ENCODE results near the gene BICDL2. TPM values are rescaled to one million over a fixed set of nuclear protein-coding genes. Genes with fewer than 3 reads are reported as not detected.

The BICDL2 gene
- total and polyA plus RNA-seq, 2 of the 4 experiments (the other 2 are of a cell fraction), result 0.17 to 0.18 TPM

- no peaks in the 10 kb centered on the region for H3K36me3 ChIP-seq (ENCODE audit: control insufficient read depth, insufficient read depth, low read length)
- H4K20me1 ChIP-seq (ENCODE audit: insufficient read depth, low read length), result no peaks in the 10 kb centered on the region
- no peak overlapping the region for H3K56ac ChIP-seq (ENCODE audit: extremely low read depth, insufficient read depth, low read length)
- dilution Hi-C loops (cut with HindIII; ENCODE audit: low sequenced_read_pairs, unreplicated experiment), result no loop called here
- intact Hi-C loops (cut with micrococcal nuclease), result no loop called here
- TF ChIP-seq, protein P1, sequence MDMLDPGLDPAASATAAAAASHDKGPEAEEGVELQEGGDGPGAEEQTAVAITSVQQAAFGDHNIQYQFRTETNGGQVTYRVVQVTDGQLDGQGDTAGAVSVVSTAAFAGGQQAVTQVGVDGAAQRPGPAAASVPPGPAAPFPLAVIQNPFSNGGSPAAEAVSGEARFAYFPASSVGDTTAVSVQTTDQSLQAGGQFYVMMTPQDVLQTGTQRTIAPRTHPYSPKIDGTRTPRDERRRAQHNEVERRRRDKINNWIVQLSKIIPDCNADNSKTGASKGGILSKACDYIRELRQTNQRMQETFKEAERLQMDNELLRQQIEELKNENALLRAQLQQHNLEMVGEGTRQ (IDR thresholded peaks at IDR 0.05; ENCODE audit: low read depth, low read length), result no peak
- no peak for TF ChIP-seq ELK1 (IDR thresholded peaks at IDR 0.05; ENCODE audit: borderline replicate concordance, low read depth, low read length)
- TF ChIP-seq FOS (IDR thresholded peaks at IDR 0.05; ENCODE audit: low read depth, low read length), result no peak
- TF ChIP-seq NFE2L2 (IDR thresholded peaks at IDR 0.05; ENCODE audit: low read depth, low read length), result no peak
- TF ChIP-seq MAZ (IDR thresholded peaks at IDR 0.05; ENCODE audit: borderline replicate concordance, low read depth, low read length), result no peak
- TF ChIP-seq MXI1 (IDR thresholded peaks at IDR 0.05; ENCODE audit: borderline replicate concordance, low read depth, low read length), result no peak
- no peak for TF ChIP-seq MAFK (IDR thresholded peaks at IDR 0.05; ENCODE audit: low read depth, low read length)
- TF ChIP-seq CTCF (conservative IDR thresholded peaks at IDR 0.05; ENCODE audit: low read depth, low read length), result no peak
- no peak for TF ChIP-seq CEBPB (IDR thresholded peaks at IDR 0.05; ENCODE audit: low read depth, low read length)
- H2AK9ac ChIP-seq (replicated peaks; ENCODE audit: low read depth, low read length, poor library complexity), result no peak overlapping the region
- no peak overlapping the region for H2AFZ ChIP-seq (replicated peaks; ENCODE audit: low read length, poor library complexity)
- no peak for DNase-seq
- H3K14ac ChIP-seq (replicated peaks; ENCODE audit: low read depth, low read length), result no peak overlapping the region
- in situ Hi-C loops (cut with MboI; ENCODE audit: low sequenced_read_pairs), result no loop called here
- no peak overlapping the region for H3K18ac ChIP-seq (ENCODE audit: low read depth, low read length)
- ATAC-seq (ENCODE audit: low read depth), result no peak
- no TSS peak for BruUV-seq (replicated peaks)
- no peak overlapping the region for H4K91ac ChIP-seq (ENCODE audit: insufficient read depth, low read depth, low read length)
- ChIA-PET POLR2A (ENCODE audit: unreplicated experiment) (no interaction called here), CTCF (interaction anchor here (0.7 kb wide), 1 partner anchor 1324 kb away, joined by 3 read pairs; no protein-coding TSS in a partner anchor)
- H3K4me1 ChIP-seq (ENCODE audit: control insufficient read depth, insufficient read depth, low read length), result peaks cover 3% of the 10 kb centered on the region
- H3K9me3 ChIP-seq (ENCODE audit: control insufficient read depth, insufficient read depth, low read length), result no peaks in the 10 kb centered on the region
- no peak overlapping the region for H2BK5ac ChIP-seq (ENCODE audit: low read depth, low read length, poor library complexity, severe bottlenecking)
- no peak overlapping the region for H3K4me2 ChIP-seq (ENCODE audit: low read depth, low read length)
- H2BK120ac ChIP-seq (ENCODE audit: low read depth, low read length), result no peak overlapping the region
- H3K9me1 ChIP-seq (ENCODE audit: insufficient read depth, low read length), result 0 out of 2 replicates have a peak, but pooled peaks cover 4% of the 10 kb centered on the region
- peaks cover 21% of the 10 kb centered on the region for H3K27me3 ChIP-seq (ENCODE audit: control insufficient read depth, insufficient read depth, low read length)
- no peak overlapping the region for H2BK15ac ChIP-seq (ENCODE audit: low read depth, low read length)
- H2BK20ac ChIP-seq (ENCODE audit: low read depth, low read length), result no peak overlapping the region
- H3K9ac ChIP-seq (ENCODE audit: low read depth, low read length), result no peak overlapping the region
- peaks cover 0 to 2% of the 10 kb centered on the region in 2 experiments; a peak in 1 of 4 replicates for H3K79me1 ChIP-seq (ENCODE audit: low read depth in 1 of 2, low read length in 2 of 2)
- no peak overlapping the region for H4K8ac ChIP-seq (ENCODE audit: low read depth in 2 of 2, low read length in 2 of 2)
- WGBS, 2 experiments (ENCODE audit: extremely low coverage in 2 of 2, insufficient read length in 1 of 2), result 70% methylated on average over 8 of the region's 15 CpGs; no CpG with 5 or more reads in 1 of the 2 experiments
- H3K4me3 ChIP-seq (ENCODE audit: insufficient read depth, low read depth, low read length), result no peak overlapping the region
- no peak overlapping the region for H3K27ac ChIP-seq (ENCODE audit: insufficient read depth, low read length)
- no peak overlapping the region for H3K4ac ChIP-seq (ENCODE audit: low read depth, low read length)
- no peak overlapping the region for H2AK5ac ChIP-seq (ENCODE audit: low read depth, low read length)
- no peak overlapping the region for H4K5ac ChIP-seq (ENCODE audit: low read depth, low read length)
- H3K23ac ChIP-seq (ENCODE audit: low read depth, low read length), result no peak overlapping the region
Observed at GRCh38 chr16:2985893-2986355, 50.8 kb downstream of the BICDL2 start.

Data from IMR-90 (cell line).